ENCODE measurements around the gene SLC15A4.
"Not testable (repeated sequence)": the region's sequence is repeated elsewhere in the genome, so short reads cannot be mapped to it uniquely, and the experiment has no call there.

Gene SLC15A4

GRCh38 chr12:128811806-128812205 is 12.0 kb downstream of the SLC15A4 start:
- no peak for DNase-seq (ENCODE audit: extremely low spot score)
- no peak for TF ChIP-seq FOXA1 (IDR thresholded peaks at IDR 0.05)
- TF ChIP-seq LEF1 (IDR thresholded peaks at IDR 0.05; ENCODE audit: borderline replicate concordance) = no peak
- TF ChIP-seq NFRKB (IDR thresholded peaks at IDR 0.05) = no peak
- ChIA-PET CTCF (no interaction called here), POLR2A (interaction anchor here (1.4 kb wide), 1 partner anchor 12 kb away, joined by 5 read pairs; the partner anchor contains the start of gene SLC15A4)

GRCh38 chr12:128810182-128811127 is 13.3 kb downstream of the SLC15A4 start:
- no peak for DNase-seq (ENCODE audit: extremely low spot score)
- POLR2A ChIA-PET = interaction anchor here (1.3 kb wide), 1 partner anchor 14 kb away, joined by 6 read pairs; the partner anchor contains the start of gene SLC15A4
- CTCF ChIA-PET = interaction anchor here (1.2 kb wide), 1 partner anchor 11 kb away, joined by 3 read pairs; no protein-coding TSS in a partner anchor
- TF ChIP-seq FOXK2 (IDR thresholded peaks at IDR 0.05) = no peak
- no peak for TF ChIP-seq LEF1 (IDR thresholded peaks at IDR 0.05; ENCODE audit: borderline replicate concordance)
- TF ChIP-seq NFRKB (IDR thresholded peaks at IDR 0.05) = no peak
- no peak for TF ChIP-seq SP1 (IDR thresholded peaks at IDR 0.05)
- no peak for TF ChIP-seq SUZ12 (IDR thresholded peaks at IDR 0.05)
- TF ChIP-seq FOXM1 (IDR thresholded peaks at IDR 0.05; ENCODE audit: borderline replicate concordance) = no peak
- TF ChIP-seq PKNOX1 (IDR thresholded peaks at IDR 0.05) = no peak
- TF ChIP-seq TARDBP (IDR thresholded peaks at IDR 0.05) = no peak
- TF ChIP-seq HDGF (IDR thresholded peaks at IDR 0.05; ENCODE audit: borderline replicate concordance) = no peak
- no peak for TF ChIP-seq ZNF384 (IDR thresholded peaks at IDR 0.05)
- TF ChIP-seq ARNT (IDR thresholded peaks at IDR 0.05) = no peak
- no peak for TF ChIP-seq CTBP1 (IDR thresholded peaks at IDR 0.05; ENCODE audit: borderline replicate concordance)
- no peak for TF ChIP-seq FOXA1 (IDR thresholded peaks at IDR 0.05)

GRCh38 chr12:128808651-128809050 is 15.1 kb downstream of the SLC15A4 start:
- no peak for DNase-seq (ENCODE audit: extremely low spot score)
- TF ChIP-seq NFRKB (IDR thresholded peaks at IDR 0.05) = no peak
- TF ChIP-seq TARDBP (IDR thresholded peaks at IDR 0.05) = no peak
- TF ChIP-seq HDGF (IDR thresholded peaks at IDR 0.05; ENCODE audit: borderline replicate concordance) = no peak
- TF ChIP-seq SP1 (IDR thresholded peaks at IDR 0.05) = no peak
- no peak for TF ChIP-seq FOXM1 (IDR thresholded peaks at IDR 0.05; ENCODE audit: borderline replicate concordance)
- no peak for TF ChIP-seq ZNF384 (IDR thresholded peaks at IDR 0.05)
- no peak for TF ChIP-seq L3MBTL2 (conservative IDR thresholded peaks at IDR 0.05)
- no peak for TF ChIP-seq FOXA1 (IDR thresholded peaks at IDR 0.05)
- TF ChIP-seq LEF1 (IDR thresholded peaks at IDR 0.05; ENCODE audit: borderline replicate concordance) = no peak
- TF ChIP-seq PKNOX1 (IDR thresholded peaks at IDR 0.05) = no peak
- ChIA-PET POLR2A (no interaction called here), CTCF (no interaction called here)

GRCh38 chr12:128807161-128807724 is 16.5 kb downstream of the SLC15A4 start:
- ChIA-PET CTCF (no interaction called here), POLR2A (no interaction called here)
- DNase-seq (ENCODE audit: extremely low spot score) = no peak
- no peak for TF ChIP-seq TARDBP (IDR thresholded peaks at IDR 0.05)
- no peak for TF ChIP-seq LEF1 (IDR thresholded peaks at IDR 0.05; ENCODE audit: borderline replicate concordance)

- no peak for DNase-seq (ENCODE audit: extremely low spot score)
- CTCF ChIA-PET = no interaction called here
- POLR2A ChIA-PET = no interaction called here
- TF ChIP-seq ZNF384 (IDR thresholded peaks at IDR 0.05) (no peak), NFRKB (IDR thresholded peaks at IDR 0.05) (no peak), SUZ12 (IDR thresholded peaks at IDR 0.05) (no peak), FOXA1 (IDR thresholded peaks at IDR 0.05) (no peak), ARNT (IDR thresholded peaks at IDR 0.05) (no peak), BHLHE40 (IDR thresholded peaks at IDR 0.05; ENCODE audit: borderline replicate concordance) (no peak), FOXM1 (IDR thresholded peaks at IDR 0.05; ENCODE audit: borderline replicate concordance) (no peak), ELF4 (IDR thresholded peaks at IDR 0.05) (no peak)
Observed at GRCh38 chr12:128806573-128806972, 17.2 kb downstream of the SLC15A4 start.

GRCh38 chr12:128805406-128805805 is 18.4 kb downstream of the SLC15A4 start:
- POLR2A ChIA-PET; DNase-seq (ENCODE audit: extremely low spot score); CTCF ChIA-PET: not testable (repeated sequence)

GRCh38 chr12:128804762-128805161 is 19.0 kb downstream of the SLC15A4 start:
- ChIA-PET CTCF (no interaction called here), POLR2A (no interaction called here)
- no peak for DNase-seq (ENCODE audit: extremely low spot score)
- TF ChIP-seq LEF1 (IDR thresholded peaks at IDR 0.05; ENCODE audit: borderline replicate concordance) (no peak), CTBP1 (IDR thresholded peaks at IDR 0.05; ENCODE audit: borderline replicate concordance) (no peak), L3MBTL2 (conservative IDR thresholded peaks at IDR 0.05) (no peak), TARDBP (IDR thresholded peaks at IDR 0.05) (no peak), PKNOX1 (IDR thresholded peaks at IDR 0.05) (no peak), SUZ12 (IDR thresholded peaks at IDR 0.05) (no peak), ZNF384 (IDR thresholded peaks at IDR 0.05) (no peak), ARNT (IDR thresholded peaks at IDR 0.05) (no peak), NFRKB (IDR thresholded peaks at IDR 0.05) (no peak)

All from HEK293T (cell line).